Measurements from ENCODE around the gene MARCHF3. TPM values are rescaled to one million over a fixed set of nuclear protein-coding genes. Genes with fewer than 3 reads are reported as not detected.
A peak's percentile ranks its signal among the peaks of the same experiment; 100 is the strongest.
"Not testable (repeated sequence)": the region's sequence is repeated elsewhere in the genome, so short reads cannot be mapped to it uniquely, and the experiment has no call there.

MARCHF3 gene
- total RNA-seq, 1 donor from 2014 or later = 26.6 TPM

DNA sequence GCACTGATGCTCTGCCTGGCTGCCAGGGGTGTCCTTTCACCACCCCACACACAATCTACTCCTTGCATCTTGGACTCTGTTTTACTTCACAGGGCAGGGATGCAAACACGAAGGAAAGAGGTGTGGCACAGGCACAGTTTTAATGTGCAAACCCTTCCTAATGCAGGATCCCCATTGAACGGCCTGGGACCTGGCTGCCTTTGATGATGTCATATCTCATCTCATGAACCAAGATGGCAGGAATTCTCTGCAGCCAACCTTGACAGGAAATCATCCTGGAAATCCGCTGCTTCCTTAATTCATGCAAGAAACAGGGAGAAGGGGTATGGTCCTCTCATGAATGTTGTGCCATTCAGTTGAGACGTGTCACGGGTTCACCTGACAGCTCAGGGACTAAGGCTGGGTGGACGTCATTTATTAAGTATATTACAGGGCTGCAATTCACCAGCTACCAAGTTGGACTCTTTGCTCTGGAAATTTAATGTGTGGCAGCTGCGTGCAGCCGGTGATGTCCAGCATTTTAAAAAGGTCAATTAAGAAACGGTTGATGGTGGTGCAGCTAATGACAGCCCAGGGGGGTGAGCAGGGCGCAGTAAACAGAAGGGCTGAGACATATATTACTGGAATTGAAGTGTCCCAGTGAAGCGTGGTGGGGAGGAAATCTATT, 161.9 kb downstream of the MARCHF3 start:
- intact Hi-C loops (cut with DNase I) = no loop called here
- DNase-seq = no peak
- no peak for ATAC-seq (ENCODE audit: poor library complexity)

DNA sequence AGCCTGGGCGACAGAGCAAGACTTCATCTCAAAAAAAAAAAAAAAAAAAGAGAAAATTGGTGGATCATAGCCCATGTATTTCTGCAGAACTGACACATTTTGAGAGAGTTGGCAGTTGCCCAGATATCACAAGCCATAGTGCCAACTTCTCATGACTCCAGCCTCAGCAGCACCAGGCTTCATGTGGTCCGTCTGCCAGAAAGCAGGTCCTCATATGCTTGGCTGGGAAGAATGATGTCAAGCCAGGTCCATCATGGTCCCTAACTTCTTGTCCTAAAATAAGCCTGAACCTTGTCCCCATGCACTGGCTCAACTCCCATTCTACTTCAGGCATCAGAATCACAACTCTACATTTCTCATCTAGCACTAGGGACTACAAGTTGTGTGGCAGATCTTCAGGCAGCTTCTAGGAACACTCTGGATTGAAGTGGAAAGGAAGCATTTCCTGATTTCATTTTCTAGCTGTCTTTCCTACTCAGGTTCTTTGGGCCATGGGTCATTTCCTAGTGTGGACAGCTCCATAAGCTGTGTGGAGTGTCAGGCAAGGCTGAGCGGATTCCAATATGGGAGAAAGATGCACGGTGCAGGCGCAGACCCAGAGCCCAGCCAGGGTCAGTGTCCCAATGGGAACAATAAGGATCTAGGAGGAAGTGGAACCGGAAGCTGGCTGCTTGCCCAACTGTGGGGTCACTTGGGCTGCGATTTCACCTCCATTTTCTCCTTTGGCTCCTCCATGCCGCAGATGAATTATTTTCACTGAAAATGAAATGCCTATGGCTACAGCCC, 163.3 kb downstream of the MARCHF3 start:
- ATAC-seq (ENCODE audit: poor library complexity) (peak; percentile 51), DNase-seq (no peak)
- intact Hi-C loops (cut with DNase I) = no loop called here

DNA sequence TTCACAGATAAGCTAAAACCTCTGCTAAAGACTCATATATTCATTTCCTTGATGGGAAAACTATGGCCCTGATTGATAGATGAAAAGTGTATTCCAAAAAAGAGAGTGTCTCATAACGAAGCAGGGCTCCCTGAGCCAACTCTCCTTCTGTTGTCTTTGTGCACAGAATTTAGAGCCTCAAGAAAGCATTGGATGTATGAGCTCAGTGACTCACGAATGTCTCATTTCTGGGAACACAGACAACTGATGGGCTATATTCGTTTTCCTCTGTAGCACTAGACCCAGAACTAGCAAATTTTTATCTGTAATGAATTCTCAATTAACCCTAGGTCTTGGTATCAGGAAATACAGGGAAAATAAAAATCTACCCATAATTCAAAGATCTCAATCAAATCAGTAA, 165.1 kb downstream of the MARCHF3 start:
- DNase-seq (no peak), ATAC-seq (ENCODE audit: poor library complexity) (no peak)
- intact Hi-C loops (cut with DNase I) = no loop called here

- ATAC-seq (ENCODE audit: poor library complexity) = no peak
- intact Hi-C loops (cut with DNase I) = no loop called here
- DNase-seq = no peak
Observed at GRCh38 chr5:126864042-126864688, 166.2 kb downstream of the MARCHF3 start.

DNA sequence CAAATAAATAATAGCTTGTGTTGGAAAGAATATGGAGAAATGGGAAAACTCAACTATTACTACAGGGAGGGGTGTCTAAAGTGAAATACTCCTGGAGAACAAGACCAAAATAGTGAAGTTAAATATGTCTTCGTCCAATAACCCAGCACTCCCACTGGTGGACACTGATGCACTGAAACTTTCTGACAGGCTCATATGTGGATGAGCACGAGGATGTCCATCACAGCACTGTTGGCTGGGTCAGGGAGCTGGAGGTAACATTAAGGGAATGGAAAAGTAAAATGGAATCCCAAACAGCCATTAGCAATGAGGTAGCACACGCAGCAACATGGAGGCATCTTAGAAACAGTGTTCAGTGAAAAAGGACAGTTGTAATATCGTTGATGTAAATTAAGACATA, 167.0 kb downstream of the MARCHF3 start:
- intact Hi-C loops (cut with DNase I) = no loop called here
- ATAC-seq (ENCODE audit: poor library complexity) = no peak
- no peak for DNase-seq

GRCh38 chr5:126858441-126858840, 171.9 kb downstream of the MARCHF3 start:
- ATAC-seq (ENCODE audit: poor library complexity) = peak; percentile 22
- intact Hi-C loops (cut with DNase I) = no loop called here
- no peak for DNase-seq

DNA sequence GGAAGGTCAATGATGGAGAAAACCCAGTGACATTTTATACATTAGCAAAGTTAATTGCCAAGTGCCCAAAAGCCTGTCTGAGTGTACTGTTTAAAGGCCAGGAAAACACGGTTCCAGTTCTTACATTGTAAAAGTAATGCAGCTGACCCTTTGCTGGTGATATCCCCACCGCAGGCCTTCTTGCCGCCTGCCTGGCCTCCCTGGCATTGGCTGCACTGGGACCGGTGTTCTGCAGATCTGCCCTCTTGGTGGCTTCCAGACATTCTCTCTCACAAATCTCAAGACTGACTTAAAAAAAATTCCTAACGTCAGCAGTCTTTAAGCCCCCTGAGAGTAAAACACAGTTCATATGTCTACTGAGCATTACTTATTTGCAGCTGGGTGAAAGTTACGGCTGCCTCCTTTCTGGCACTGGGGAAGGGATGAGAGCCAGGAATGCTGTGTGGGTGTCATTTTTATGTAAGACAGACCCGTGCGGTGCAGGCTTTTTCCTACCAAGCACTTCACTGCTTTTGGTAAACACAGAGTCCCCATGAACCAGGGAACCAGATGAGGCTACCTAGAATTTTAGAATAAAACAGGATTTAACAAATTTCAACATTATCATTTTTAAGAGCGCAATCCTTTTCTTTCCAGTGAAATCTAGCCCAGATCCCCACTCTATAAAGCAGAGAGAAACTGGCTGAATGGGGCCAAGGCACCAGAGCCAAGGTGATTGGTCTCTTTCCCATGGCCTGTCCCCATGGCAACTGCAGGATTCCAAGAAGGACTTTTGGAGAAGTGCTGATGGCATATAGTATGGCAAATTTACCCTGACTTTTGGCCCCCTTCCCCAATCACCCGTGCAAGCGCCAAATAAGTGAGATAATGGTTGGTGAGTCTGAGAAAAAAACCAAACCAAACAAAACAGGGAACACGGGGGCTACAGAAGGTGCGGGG, 172.6 kb downstream of the MARCHF3 start:
- peak; percentile 92 for ATAC-seq (ENCODE audit: poor library complexity)
- intact Hi-C loops (cut with DNase I) = no loop called here
- DNase-seq = no peak

DNA sequence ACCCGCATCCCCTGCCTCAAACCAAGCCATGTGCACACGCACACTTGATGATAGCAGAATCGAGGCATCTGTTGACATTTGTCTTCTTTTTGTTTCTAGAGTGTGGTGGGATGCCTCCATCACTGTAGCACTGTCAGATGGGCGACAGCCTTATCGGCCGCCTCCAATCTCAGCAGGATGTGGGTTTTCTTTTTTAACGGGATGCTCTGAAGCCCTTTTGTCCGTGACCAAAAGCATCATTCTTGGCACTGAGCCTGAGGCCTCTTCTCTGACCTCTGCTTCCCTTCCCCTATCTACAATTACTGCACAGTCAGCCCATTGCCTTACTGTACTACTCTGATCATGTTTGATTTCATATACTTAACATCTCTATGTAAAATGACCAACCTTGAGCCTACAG, 175.1 kb downstream of the MARCHF3 start:
- DNase-seq (no peak), ATAC-seq (ENCODE audit: poor library complexity) (no peak)
- intact Hi-C loops (cut with DNase I) = no loop called here

GRCh38 chr5:126854526-126855110, 175.7 kb downstream of the MARCHF3 start:
- ATAC-seq (ENCODE audit: poor library complexity) = no peak
- intact Hi-C loops (cut with DNase I) = no loop called here
- no peak for DNase-seq

DNA sequence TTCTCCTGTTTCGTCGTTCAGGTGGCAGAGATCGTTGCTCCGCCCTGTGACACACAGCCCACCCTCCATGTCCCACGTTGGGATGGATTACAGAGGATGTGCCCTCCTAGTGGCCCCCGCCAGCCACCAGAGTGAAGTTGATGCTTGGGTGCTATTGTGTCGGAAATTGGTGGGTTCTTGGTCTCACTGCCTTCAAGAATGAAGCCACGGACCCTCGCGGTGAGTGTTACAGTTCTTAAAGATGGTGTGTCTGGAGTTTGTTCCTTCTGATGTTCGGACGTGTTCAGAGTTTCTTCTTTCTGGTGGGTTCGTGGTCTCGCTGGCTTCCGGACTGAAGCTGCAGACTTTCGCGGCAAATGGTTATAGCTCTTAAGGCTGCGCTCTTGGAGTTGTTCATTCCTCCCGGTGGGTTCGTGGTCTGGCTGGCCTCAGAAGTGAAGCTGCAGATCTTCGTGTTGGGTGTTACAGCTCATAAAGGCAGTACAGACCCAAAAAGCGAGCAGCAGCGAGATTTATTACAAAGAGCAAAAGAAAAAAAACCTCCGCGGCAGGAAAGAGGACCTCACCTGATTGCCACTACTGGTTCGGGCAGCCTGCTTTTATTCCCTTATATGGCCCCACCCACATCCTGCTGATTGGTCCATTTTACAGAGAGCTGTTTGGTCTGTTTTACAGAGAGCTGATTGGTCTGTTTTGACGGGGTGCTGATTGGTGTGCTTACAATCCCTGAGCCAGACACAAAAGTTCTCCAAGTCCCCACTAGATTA, 176.6 kb downstream of the MARCHF3 start:
- intact Hi-C loops (cut with DNase I); DNase-seq; ATAC-seq (ENCODE audit: poor library complexity): not testable (repeated sequence)

GRCh38 chr5:126852841-126853271, 177.5 kb downstream of the MARCHF3 start:
- ATAC-seq (ENCODE audit: poor library complexity) (no peak), DNase-seq (no peak)
- intact Hi-C loops (cut with DNase I) = no loop called here

DNA sequence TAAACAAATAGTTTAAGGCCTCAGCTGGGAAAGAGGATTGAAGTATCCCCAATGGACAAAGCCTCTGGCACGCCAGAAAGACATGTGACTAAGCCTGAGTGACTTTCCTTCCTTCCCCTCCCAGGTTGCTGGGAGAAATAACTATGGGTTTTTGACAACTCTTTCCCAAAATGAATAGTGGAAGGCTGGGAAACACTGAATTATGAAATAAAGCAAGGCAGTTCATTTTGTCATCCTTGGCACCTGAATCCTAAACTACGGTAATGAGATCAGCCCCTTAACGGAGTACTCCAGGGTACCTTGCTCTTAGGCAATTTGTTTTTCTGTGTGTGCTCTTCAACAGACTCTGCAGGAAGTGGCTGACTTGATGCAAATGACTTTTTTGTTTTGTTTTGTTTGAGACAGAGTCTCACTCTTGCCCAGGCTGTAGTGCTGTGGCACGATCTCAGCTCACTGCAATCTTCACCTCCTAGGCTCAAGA, 178.2 kb downstream of the MARCHF3 start:
- intact Hi-C loops (cut with DNase I) = no loop called here
- peak; percentile 64 for ATAC-seq (ENCODE audit: poor library complexity)
- no peak for DNase-seq

- DNase-seq (peak; percentile 66), ATAC-seq (ENCODE audit: poor library complexity) (peak; percentile 59)
- intact Hi-C loops (cut with DNase I) = no loop called here
Observed at GRCh38 chr5:126851501-126852011, 178.8 kb downstream of the MARCHF3 start.

GRCh38 chr5:126849101-126849678, 181.2 kb downstream of the MARCHF3 start:
- DNase-seq = no peak
- ATAC-seq (ENCODE audit: poor library complexity) = peak; percentile 66
- intact Hi-C loops (cut with DNase I) = no loop called here

DNA sequence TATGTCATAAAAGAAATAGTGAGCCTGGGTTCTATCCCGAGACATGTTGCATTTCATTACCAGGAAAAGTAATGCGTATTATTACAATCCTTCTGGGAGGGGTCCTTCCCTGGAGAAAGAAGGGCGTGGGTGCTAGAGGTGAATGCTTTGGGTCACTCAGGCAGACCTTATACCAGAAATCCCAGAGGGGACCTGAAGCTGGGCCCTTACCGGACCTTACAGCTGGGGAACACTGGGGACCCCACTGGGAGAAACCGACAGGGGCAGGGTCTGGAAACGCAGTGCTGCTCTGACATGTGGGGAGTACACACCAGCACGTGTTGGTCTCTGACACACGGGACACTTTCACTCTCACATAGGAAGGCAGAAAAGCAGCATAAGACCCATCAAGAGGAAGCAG, 182.1 kb downstream of the MARCHF3 start:
- no peak for DNase-seq
- ATAC-seq (ENCODE audit: poor library complexity) = peak; percentile 28
- intact Hi-C loops (cut with DNase I) = no loop called here

DNA sequence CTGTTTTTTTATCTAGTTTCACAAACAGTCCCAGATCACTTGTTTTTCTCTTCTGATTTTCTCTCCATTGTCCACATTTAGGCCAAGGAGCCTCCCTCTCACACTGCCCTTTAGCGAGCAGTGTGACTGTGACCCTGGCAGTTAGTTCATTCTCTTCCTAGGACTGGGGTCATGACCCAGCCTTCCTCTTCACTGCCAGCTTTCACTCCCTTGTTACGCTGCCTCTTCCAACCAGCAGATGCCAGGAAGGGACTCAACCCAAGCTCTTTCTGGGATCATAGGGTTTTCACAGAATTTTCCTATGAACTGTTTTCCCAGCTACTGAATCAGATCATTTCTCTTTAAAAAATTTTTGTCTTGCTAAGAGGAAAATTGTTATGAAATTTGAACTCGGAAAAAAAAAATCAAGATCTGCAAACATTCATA, 182.5 kb downstream of the MARCHF3 start:
- DNase-seq (no peak), ATAC-seq (ENCODE audit: poor library complexity) (peak; percentile 45)
- intact Hi-C loops (cut with DNase I) = no loop called here

DNA sequence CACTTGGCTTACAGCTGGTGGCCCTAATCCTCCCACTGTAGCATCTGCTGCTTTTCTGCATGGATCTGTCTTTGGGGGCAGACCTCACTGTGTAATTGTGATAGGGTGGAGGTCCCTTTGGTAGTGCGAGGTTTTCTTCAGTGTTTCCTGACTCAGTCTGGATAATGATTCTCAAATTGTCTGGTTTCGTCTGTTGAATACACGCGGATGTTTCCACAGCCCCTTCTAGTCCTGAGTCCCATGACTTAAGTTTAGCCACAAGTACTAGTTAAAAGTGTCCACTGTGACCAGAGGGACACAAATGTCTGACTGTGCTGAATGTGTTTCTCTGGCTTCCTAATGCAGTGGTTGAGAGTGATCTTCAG, 182.9 kb downstream of the MARCHF3 start:
- intact Hi-C loops (cut with DNase I) = no loop called here

More for the DNA sequence above, 182.9 kb downstream of the MARCHF3 start:
- DNase-seq (no peak), ATAC-seq (ENCODE audit: poor library complexity) (peak; percentile 9)
